Thoracic aorta (tissue), 2 donors: ENCODE measurements around the gene C10orf90. TPM values are rescaled to one million over a fixed set of nuclear protein-coding genes. Genes with fewer than 3 reads are reported as not detected.

Experiments used
- ATAC-seq: fragments of 150-250 bp; one replicate; pipeline ENCODE4 v1.8.0; 2017; ENCODE audit warnings: low read depth; ENCODE audit not compliant: insufficient number of reproducible peaks, low FRiP score
- DNase-seq: peaks from one replicate; pipeline ENCODE4 v3.0.0-alpha.2; 2020; ENCODE audit warnings: low spot score
- H3K27ac ChIP-seq, 2 donors: fragments of 200-600 bp; sonication (generic); 1 replicate in 1 of 2; 2 replicates in 1 of 2; pipeline ENCODE4 v1.5.1; 2016; ENCODE audit warnings: mild to moderate bottlenecking in 2 of 2, moderate library complexity in 2 of 2
- H3K27me3 ChIP-seq: fragments of 200-600 bp; sonication (generic); replicated peaks from 2 replicates; pipeline ENCODE4 v1.6.0; 2016; ENCODE audit warnings: mild to moderate bottlenecking; ENCODE audit not compliant: insufficient read depth
- H3K36me3 ChIP-seq: fragments of 200-600 bp; sonication (generic); one replicate; pipeline ENCODE4 v1.5.1; 2016
- H3K4me1 ChIP-seq, 2 donors: fragments of 200-600 bp; sonication (generic); 1 replicate in 1 of 2; 2 replicates in 1 of 2; pipeline versions ENCODE4 v1.5.1 to v1.6.0; 2016; ENCODE audit warnings: low read depth in 2 of 2, mild to moderate bottlenecking in 1 of 2; ENCODE audit not compliant: control insufficient read depth in 1 of 2
- H3K4me3 ChIP-seq: fragments of 200-600 bp; sonication (generic); 2 replicates; pipeline ENCODE4 v1.5.1; 2016; ENCODE audit warnings: mild to moderate bottlenecking
- H3K9me3 ChIP-seq: fragments of 200-600 bp; sonication (generic); 2 replicates; pipeline ENCODE4 v1.5.1; 2016
- CTCF ChIP-seq: fragments of 200-600 bp; sonication (generic); IDR thresholded peaks from one replicate; pipeline ENCODE4 v1.5.1; 2019; ENCODE audit warnings: antibody characterized with exemption
- total RNA-seq, 2 donors: library from RNA; depleted of rRNA; stranded (reverse); fragments of >200 nt; gene quantifications; one replicate each; pipeline versions ENCODE4 v1.1.0 to v1.2.3, GENCODE V29; 2016

Gene C10orf90
- total RNA-seq, 2 donors from 2014 or later: not detected

GRCh38 chr10:126407831-126408230 lies 262.7 kb downstream of the C10orf90 start:
- Histone ChIP-seq H3K9me3 (no peaks in the 10 kb centered on the region), H3K36me3 (no peaks in the 10 kb centered on the region), H3K4me1 (peaks cover 0 to 11% of the 10 kb centered on the region in 2 donors), H3K27me3 (no peaks in the 10 kb centered on the region), H3K27ac (no peak overlapping the region), H3K4me3 (no peak overlapping the region)
- ATAC-seq: no peak
- no peak for TF ChIP-seq CTCF
- no peak for DNase-seq

GRCh38 chr10:126405239-126405775 lies 265.2 kb downstream of the C10orf90 start:
- no peak overlapping the region for H3K27ac ChIP-seq
- DNase-seq (no peak), ATAC-seq (no peak)
- H3K9me3 ChIP-seq: no peaks in the 10 kb centered on the region
- H3K27me3 ChIP-seq: no peaks in the 10 kb centered on the region
- no peak for TF ChIP-seq CTCF
- no peaks in the 10 kb centered on the region for H3K36me3 ChIP-seq
- peaks cover 0 to 11% of the 10 kb centered on the region in 2 donors for H3K4me1 ChIP-seq
- H3K4me3 ChIP-seq: no peak overlapping the region

GRCh38 chr10:126402721-126403695 lies 267.5 kb downstream of the C10orf90 start:
- ATAC-seq (no peak), DNase-seq (no peak)
- Histone ChIP-seq H3K9me3 (no peaks in the 10 kb centered on the region), H3K4me3 (no peak overlapping the region), H3K36me3 (no peaks in the 10 kb centered on the region), H3K27ac (no peak overlapping the region), H3K27me3 (no peaks in the 10 kb centered on the region), H3K4me1 (peaks cover 0 to 15% of the 10 kb centered on the region in 2 donors)
- no peak for TF ChIP-seq CTCF

GRCh38 chr10:126400641-126401040 lies 269.9 kb downstream of the C10orf90 start:
- no peak overlapping the region for H3K4me3 ChIP-seq
- DNase-seq: no peak
- no peak for ATAC-seq
- no peaks in the 10 kb centered on the region for H3K36me3 ChIP-seq
- no peaks in the 10 kb centered on the region for H3K9me3 ChIP-seq
- no peaks in the 10 kb centered on the region for H3K27me3 ChIP-seq
- peaks cover 0 to 4% of the 10 kb centered on the region in 2 donors for H3K4me1 ChIP-seq
- TF ChIP-seq CTCF: no peak
- no peak overlapping the region for H3K27ac ChIP-seq

GRCh38 chr10:126398924-126399323 lies 271.6 kb downstream of the C10orf90 start:
- ATAC-seq: no peak
- no peak overlapping the region for H3K4me3 ChIP-seq
- H3K9me3 ChIP-seq: no peaks in the 10 kb centered on the region
- H3K27ac ChIP-seq: no peak overlapping the region
- H3K27me3 ChIP-seq: no peaks in the 10 kb centered on the region
- H3K4me1 ChIP-seq: peaks cover 0 to 4% of the 10 kb centered on the region in 2 donors
- no peak for TF ChIP-seq CTCF
- no peak for DNase-seq
- H3K36me3 ChIP-seq: no peaks in the 10 kb centered on the region
